HL-60 (cell line): Measurements from ENCODE around the gene EXOC4.

Experiments used
- DNase-seq, 2 experiments: peaks; one replicate each; pipeline ENCODE4 v3.0.0-alpha.2; 2010 to 2020; ENCODE audit warnings: low read depth in 1 of 2, low spot score in 1 of 2
- H3K27ac ChIP-seq: fragments of 250-450 bp; sonication (Bioruptor Pico); replicated peaks from 2 replicates; pipeline ENCODE4 v1.5.1; 2020; ENCODE audit warnings: mild to moderate bottlenecking, moderate library complexity
- H3K27me3 ChIP-seq: fragments of 250-450 bp; sonication (Bioruptor Pico); 2 replicates; pipeline ENCODE4 v1.5.1; 2021; ENCODE audit warnings: mild to moderate bottlenecking, moderate library complexity; ENCODE audit not compliant: insufficient read depth, poor library complexity, severe bottlenecking
- H3K4me3 ChIP-seq: replicated peaks from 2 replicates; pipeline ENCODE4 v1.5.1; 2011; ENCODE audit warnings: mild to moderate bottlenecking, control low read depth, low read length; ENCODE audit not compliant: insufficient read depth
- CTCF ChIP-seq: IDR thresholded peaks from one replicate; pipeline ENCODE4 v1.5.1; 2011; ENCODE audit warnings: low read length, control low read depth, inconsistent platforms; ENCODE audit not compliant: insufficient read depth
- GABPA ChIP-seq: IDR thresholded peaks from 2 replicates; pipeline ENCODE4 v1.6.1; 2012; ENCODE audit warnings: low read depth
- POLR2AphosphoS5 ChIP-seq: IDR thresholded peaks from 2 replicates; pipeline ENCODE4 v1.6.1; 2012; ENCODE audit warnings: low read depth
- SPI1 ChIP-seq: IDR thresholded peaks from 2 replicates; pipeline ENCODE4 v1.6.1; 2012; ENCODE audit warnings: low read depth, mild to moderate bottlenecking, borderline replicate concordance
- TF ChIP-seq, protein P1 (sequence below): IDR thresholded peaks from 2 replicates; pipeline ENCODE4 v1.6.1; 2012; ENCODE audit warnings: low read depth; ENCODE audit not compliant: insufficient replicate concordance

Gene EXOC4

DNA sequence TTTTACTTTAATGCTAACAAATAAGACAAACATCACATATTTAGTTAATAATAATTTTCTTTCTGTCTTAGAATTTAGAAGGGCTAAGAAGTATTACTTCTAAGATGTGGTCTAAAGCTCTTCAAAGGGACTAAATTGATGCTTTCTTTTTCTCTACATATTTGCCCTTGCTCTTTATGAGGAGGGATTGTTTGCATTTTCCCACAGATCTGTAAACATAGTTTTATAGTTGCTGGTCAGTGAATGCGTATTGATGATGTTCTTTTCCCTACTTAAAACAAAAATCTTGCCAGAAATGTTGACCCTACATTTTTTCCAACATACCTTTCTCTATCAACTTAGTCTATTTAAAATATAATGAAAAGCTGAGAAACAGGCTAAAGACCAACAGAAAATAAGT is 501.8 kb downstream of the EXOC4 start:
- TF ChIP-seq GABPA: no peak
- TF ChIP-seq, protein P1, sequence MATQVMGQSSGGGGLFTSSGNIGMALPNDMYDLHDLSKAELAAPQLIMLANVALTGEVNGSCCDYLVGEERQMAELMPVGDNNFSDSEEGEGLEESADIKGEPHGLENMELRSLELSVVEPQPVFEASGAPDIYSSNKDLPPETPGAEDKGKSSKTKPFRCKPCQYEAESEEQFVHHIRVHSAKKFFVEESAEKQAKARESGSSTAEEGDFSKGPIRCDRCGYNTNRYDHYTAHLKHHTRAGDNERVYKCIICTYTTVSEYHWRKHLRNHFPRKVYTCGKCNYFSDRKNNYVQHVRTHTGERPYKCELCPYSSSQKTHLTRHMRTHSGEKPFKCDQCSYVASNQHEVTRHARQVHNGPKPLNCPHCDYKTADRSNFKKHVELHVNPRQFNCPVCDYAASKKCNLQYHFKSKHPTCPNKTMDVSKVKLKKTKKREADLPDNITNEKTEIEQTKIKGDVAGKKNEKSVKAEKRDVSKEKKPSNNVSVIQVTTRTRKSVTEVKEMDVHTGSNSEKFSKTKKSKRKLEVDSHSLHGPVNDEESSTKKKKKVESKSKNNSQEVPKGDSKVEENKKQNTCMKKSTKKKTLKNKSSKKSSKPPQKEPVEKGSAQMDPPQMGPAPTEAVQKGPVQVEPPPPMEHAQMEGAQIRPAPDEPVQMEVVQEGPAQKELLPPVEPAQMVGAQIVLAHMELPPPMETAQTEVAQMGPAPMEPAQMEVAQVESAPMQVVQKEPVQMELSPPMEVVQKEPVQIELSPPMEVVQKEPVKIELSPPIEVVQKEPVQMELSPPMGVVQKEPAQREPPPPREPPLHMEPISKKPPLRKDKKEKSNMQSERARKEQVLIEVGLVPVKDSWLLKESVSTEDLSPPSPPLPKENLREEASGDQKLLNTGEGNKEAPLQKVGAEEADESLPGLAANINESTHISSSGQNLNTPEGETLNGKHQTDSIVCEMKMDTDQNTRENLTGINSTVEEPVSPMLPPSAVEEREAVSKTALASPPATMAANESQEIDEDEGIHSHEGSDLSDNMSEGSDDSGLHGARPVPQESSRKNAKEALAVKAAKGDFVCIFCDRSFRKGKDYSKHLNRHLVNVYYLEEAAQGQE: no peak
- TF ChIP-seq SPI1: no peak
- TF ChIP-seq CTCF: no peak
- no peak for TF ChIP-seq POLR2AphosphoS5
- Histone ChIP-seq H3K27me3 (no peaks in the 10 kb centered on the region), H3K4me3 (no peak overlapping the region), H3K27ac (no peak overlapping the region)
- no peak for DNase-seq

GRCh38 chr7:133755901-133756300 is 503.0 kb downstream of the EXOC4 start:
- TF ChIP-seq CTCF (no peak), GABPA (no peak), POLR2AphosphoS5 (no peak), SPI1 (no peak)
- TF ChIP-seq, protein P1: no peak
- no peak for DNase-seq
- Histone ChIP-seq H3K4me3 (no peak overlapping the region), H3K27me3 (no peaks in the 10 kb centered on the region), H3K27ac (no peak overlapping the region)

GRCh38 chr7:133761443-133761842 is 508.6 kb downstream of the EXOC4 start:
- DNase-seq: no peak
- TF ChIP-seq GABPA (no peak), POLR2AphosphoS5 (no peak), SPI1 (no peak), CTCF (no peak)
- TF ChIP-seq, protein P1: no peak
- no peak overlapping the region for H3K4me3 ChIP-seq
- no peaks in the 10 kb centered on the region for H3K27me3 ChIP-seq
- H3K27ac ChIP-seq: no peak overlapping the region
